ENCODE results near the gene PAK2. TPM values are rescaled to one million over a fixed set of nuclear protein-coding genes. Genes with fewer than 3 reads are reported as not detected.
"Not testable (repeated sequence)": the region's sequence is repeated elsewhere in the genome, so short reads cannot be mapped to it uniquely, and the experiment has no call there.

PAK2 gene
- total RNA-seq, 1 experiment from 2014 or later: 69.6 TPM

DNA sequence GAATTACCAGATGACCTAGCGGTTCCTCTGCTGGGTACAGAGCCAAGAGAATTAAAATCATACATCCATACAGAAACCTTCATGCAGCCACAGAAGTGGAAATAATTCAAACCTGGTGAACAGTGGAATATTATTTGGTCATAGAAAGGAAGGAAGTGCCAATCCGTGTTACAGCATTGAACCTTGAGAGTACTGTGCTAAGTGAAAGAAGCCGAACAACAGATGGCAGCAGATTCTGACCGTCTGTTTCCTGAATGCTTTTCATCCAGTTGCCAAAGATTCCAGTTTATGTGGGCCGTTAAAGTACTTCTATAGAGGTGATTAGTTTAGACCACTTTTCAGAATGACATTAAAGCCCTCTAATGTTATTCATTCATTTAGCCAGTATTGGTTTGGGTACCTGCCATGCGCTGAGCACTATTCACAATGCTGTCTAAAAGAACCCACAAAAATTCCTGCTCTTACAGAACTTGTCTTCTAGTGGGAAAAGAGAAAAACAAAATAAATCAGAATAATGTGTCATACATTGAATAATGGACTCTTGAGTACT, 82.2 kb downstream of the PAK2 start (continued):
- TF ChIP-seq, protein P1, sequence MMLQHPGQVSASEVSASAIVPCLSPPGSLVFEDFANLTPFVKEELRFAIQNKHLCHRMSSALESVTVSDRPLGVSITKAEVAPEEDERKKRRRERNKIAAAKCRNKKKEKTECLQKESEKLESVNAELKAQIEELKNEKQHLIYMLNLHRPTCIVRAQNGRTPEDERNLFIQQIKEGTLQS (IDR thresholded peaks at IDR 0.05): no peak

DNA sequence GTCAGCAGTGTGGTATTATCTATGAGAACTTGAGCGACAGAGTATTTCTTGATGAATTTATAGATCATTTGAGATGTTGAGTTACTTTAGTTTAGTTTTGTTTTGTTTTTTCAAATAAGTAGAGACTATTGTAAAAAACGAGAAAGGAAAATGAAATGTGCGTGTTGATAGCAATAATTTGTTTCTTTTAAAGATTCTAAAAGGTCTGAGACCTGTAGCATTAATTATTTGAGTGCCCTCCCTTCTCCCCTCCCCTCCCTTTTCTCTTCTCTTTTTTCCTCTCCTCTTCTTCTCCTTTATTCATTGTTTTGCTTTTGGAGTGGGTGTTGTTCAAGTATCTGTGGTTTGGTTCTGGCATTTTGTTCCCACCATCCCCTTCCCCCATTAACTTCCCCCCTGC, 90.0 kb downstream of the PAK2 start:
- POLR2A ChIA-PET; intact Hi-C loops (cut with micrococcal nuclease); H4K20me1 ChIP-seq (ENCODE audit: insufficient read depth); DNase-seq (ENCODE audit: low read depth, low spot score); H3K4me3 ChIP-seq (replicated peaks in 1 of 2; ENCODE audit: low read depth in 1 of 2, low read length in 2 of 2); H2AFZ ChIP-seq (ENCODE audit: low read depth, low read length, poor library complexity, severe bottlenecking); H3K27ac ChIP-seq (ENCODE audit: low read depth, low read length); H3K9me3 ChIP-seq (ENCODE audit: control insufficient read depth in 1 of 2, insufficient read depth in 1 of 2, low read depth in 1 of 2, low read length in 2 of 2); H3K9ac ChIP-seq (ENCODE audit: low read length); H3K9me2 ChIP-seq (ENCODE audit: insufficient read depth); H3K4me1 ChIP-seq (ENCODE audit: control insufficient read depth in 1 of 2, insufficient read depth in 2 of 2, low read length in 2 of 2); H3K36me3 ChIP-seq (ENCODE audit: control insufficient read depth in 1 of 2, insufficient read depth in 2 of 2, low read length in 2 of 2); H3K79me2 ChIP-seq (ENCODE audit: insufficient read depth, low read length); H3K27me3 ChIP-seq (ENCODE audit: insufficient read depth, low read length); RAD21 ChIA-PET (ENCODE audit: low non-redundant PET in 1 of 2, low total read pairs in 2 of 2, uncharacterized antibody in 2 of 2, unreplicated experiment in 2 of 2); CTCF ChIA-PET; H3K4me2 ChIP-seq (ENCODE audit: low read length); ATAC-seq: not testable (repeated sequence)
- TSS peak; percentile 40 for BruUV-seq (replicated peaks)

DNA sequence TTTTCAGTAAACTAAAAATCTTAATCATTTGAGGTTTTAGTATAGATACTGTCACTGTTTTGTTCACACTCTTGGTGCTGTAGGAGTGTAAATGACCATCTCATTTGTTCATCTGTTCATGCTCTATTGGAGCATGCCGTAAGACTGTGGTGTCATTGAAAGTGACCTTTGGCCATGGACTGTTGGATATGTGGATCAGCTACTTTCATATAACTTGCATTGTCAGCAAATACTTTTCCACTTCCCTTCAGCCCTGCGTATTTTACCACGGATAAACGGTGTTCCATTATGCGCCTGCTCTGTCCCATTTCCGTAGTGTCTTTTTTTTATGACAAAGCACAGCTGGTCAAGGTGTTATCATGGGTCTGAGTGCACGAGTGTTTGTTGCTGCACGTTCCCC, 95.4 kb downstream of the PAK2 start:
- intact Hi-C loops (cut with micrococcal nuclease): no loop called here
- no TSS peak for BruUV-seq (replicated peaks)
- CTCF ChIA-PET: no interaction called here

DNA sequence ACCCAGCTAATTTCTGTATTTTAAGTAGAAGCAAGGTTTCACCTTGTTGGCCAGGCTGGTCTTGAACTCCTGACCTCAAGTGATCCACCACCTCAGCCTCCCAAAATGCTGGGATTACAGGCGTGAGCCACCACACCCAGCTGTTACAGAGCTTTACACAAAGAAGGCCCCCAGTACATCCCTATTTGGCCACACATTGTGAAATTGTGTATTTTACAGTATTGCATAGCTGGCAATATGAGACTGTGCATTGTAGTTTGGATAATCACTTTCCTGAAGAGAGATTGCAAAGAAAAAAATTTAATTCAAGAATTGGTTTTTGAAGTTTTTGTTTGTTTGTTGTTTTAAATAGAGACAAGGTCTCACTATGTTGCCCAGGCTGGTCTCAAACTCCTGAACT, 97.0 kb downstream of the PAK2 start:
- H3K4me3 ChIP-seq (replicated peaks in 1 of 2; ENCODE audit: low read depth in 1 of 2, low read length in 2 of 2); H4K20me1 ChIP-seq (ENCODE audit: insufficient read depth); intact Hi-C loops (cut with micrococcal nuclease); ATAC-seq; H3K27me3 ChIP-seq (ENCODE audit: insufficient read depth, low read length); CTCF ChIA-PET; H3K9me2 ChIP-seq (ENCODE audit: insufficient read depth); H3K9ac ChIP-seq (ENCODE audit: low read length); H3K4me1 ChIP-seq (ENCODE audit: control insufficient read depth in 1 of 2, insufficient read depth in 2 of 2, low read length in 2 of 2); H3K36me3 ChIP-seq (ENCODE audit: control insufficient read depth in 1 of 2, insufficient read depth in 2 of 2, low read length in 2 of 2); H3K4me2 ChIP-seq (ENCODE audit: low read length); POLR2A ChIA-PET; DNase-seq (ENCODE audit: low read depth, low spot score); RAD21 ChIA-PET (ENCODE audit: low non-redundant PET in 1 of 2, low total read pairs in 2 of 2, uncharacterized antibody in 2 of 2, unreplicated experiment in 2 of 2); H3K9me3 ChIP-seq (ENCODE audit: control insufficient read depth in 1 of 2, insufficient read depth in 1 of 2, low read depth in 1 of 2, low read length in 2 of 2); BruUV-seq (replicated peaks); H3K27ac ChIP-seq (ENCODE audit: low read depth, low read length); H3K79me2 ChIP-seq (ENCODE audit: insufficient read depth, low read length); H2AFZ ChIP-seq (ENCODE audit: low read depth, low read length, poor library complexity, severe bottlenecking): not testable (repeated sequence)

More for the DNA sequence above, 95.4 kb downstream of the PAK2 start:
- DNase-seq (ENCODE audit: low read depth, low spot score): no peak
- Histone ChIP-seq H3K27me3 (ENCODE audit: insufficient read depth, low read length) (no peaks in the 10 kb centered on the region), H3K9ac (ENCODE audit: low read length) (no peak overlapping the region), H3K4me2 (ENCODE audit: low read length) (no peak overlapping the region), H3K36me3 (ENCODE audit: control insufficient read depth in 1 of 2, insufficient read depth in 2 of 2, low read length in 2 of 2) (peaks cover 0 to 3% of the 10 kb centered on the region in 2 experiments; a peak in 1 of 4 replicates), H3K27ac (ENCODE audit: low read depth, low read length) (no peak overlapping the region), H3K79me2 (ENCODE audit: insufficient read depth, low read length) (no peaks in the 10 kb centered on the region), H3K9me3 (ENCODE audit: control insufficient read depth in 1 of 2, insufficient read depth in 1 of 2, low read depth in 1 of 2, low read length in 2 of 2) (no peaks in the 10 kb centered on the region), H4K20me1 (ENCODE audit: insufficient read depth) (no peaks in the 10 kb centered on the region), H2AFZ (ENCODE audit: low read depth, low read length, poor library complexity, severe bottlenecking) (no peak overlapping the region), H3K4me1 (ENCODE audit: control insufficient read depth in 1 of 2, insufficient read depth in 2 of 2, low read length in 2 of 2) (no peaks in the 10 kb centered on the region), H3K9me2 (ENCODE audit: insufficient read depth) (no peaks in the 10 kb centered on the region), H3K4me3 (replicated peaks in 1 of 2; ENCODE audit: low read depth in 1 of 2, low read length in 2 of 2) (no peak overlapping the region)
- no peak for ATAC-seq
- TF ChIP-seq ZNF274 (IDR thresholded peaks at IDR 0.05; ENCODE audit: low read depth, low read length) (no peak), YY1 (IDR thresholded peaks at IDR 0.05; ENCODE audit: extremely low read depth, insufficient replicate concordance, low read depth, low read length) (no peak), FOSL1 (IDR thresholded peaks at IDR 0.05; ENCODE audit: low read depth) (no peak), TCF7L2 (IDR thresholded peaks at IDR 0.05; ENCODE audit: borderline replicate concordance, extremely low read depth, insufficient read depth, insufficient read length) (no peak), SRF (IDR thresholded peaks at IDR 0.05; ENCODE audit: low read depth) (no peak), SIN3A (IDR thresholded peaks at IDR 0.05; ENCODE audit: low read depth) (no peak), CBX3 (IDR thresholded peaks at IDR 0.05; ENCODE audit: low read depth) (no peak)
- TF ChIP-seq, protein P2, sequence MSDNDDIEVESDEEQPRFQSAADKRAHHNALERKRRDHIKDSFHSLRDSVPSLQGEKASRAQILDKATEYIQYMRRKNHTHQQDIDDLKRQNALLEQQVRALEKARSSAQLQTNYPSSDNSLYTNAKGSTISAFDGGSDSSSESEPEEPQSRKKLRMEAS (IDR thresholded peaks at IDR 0.05): no peak
- ChIA-PET RAD21 (ENCODE audit: low non-redundant PET in 1 of 2, low total read pairs in 2 of 2, uncharacterized antibody in 2 of 2, unreplicated experiment in 2 of 2) (no interaction called here), POLR2A (interaction anchor here (0.7 kb wide), 1 partner anchor 60 kb away, joined by 3 read pairs; no protein-coding TSS in a partner anchor)

All from HCT116 (cell line).